OCI-LY7 (cell line): ENCODE results near the gene CRIP2. TPM values are rescaled to one million over a fixed set of nuclear protein-coding genes. Genes with fewer than 3 reads are reported as not detected.

Experiments
- BruUV-seq: library from RNA; stranded (reverse); fragments of 400-500 nt; replicated peaks from 2 replicates; lab custom pipeline; 2021; lab: Mats Ljungman, UMichigan
- CTCF ChIA-PET: fragments of 300-600 bp; sonication (Branson Sonifier 250); formaldehyde crosslinking; loops from one replicate; lab custom pipeline; 2022; ENCODE audit warnings: antibody characterized with exemption; ENCODE audit not compliant: unreplicated experiment; lab: Charles Lee
- POLR2A ChIA-PET: fragments of 300-600 bp; sonication (Branson Sonifier 250); formaldehyde crosslinking; loops from one replicate; lab custom pipeline; 2022; ENCODE audit warnings: antibody characterized with exemption; lab: Charles Lee
- DNase-seq: peaks from one replicate; pipeline ENCODE4 v3.0.0-alpha.2; 2015; ENCODE audit warnings: low spot score
- H2AFZ ChIP-seq: fragments of 200-600 bp; sonication (generic), shearing (Covaris generic); 2 replicates; pipeline ENCODE4 v1.6.1; 2014; ENCODE audit warnings: mild to moderate bottlenecking, antibody characterized with exemption, low read length, moderate library complexity
- H3K27ac ChIP-seq: fragments of 200-600 bp; sonication (generic); 2 replicates; pipeline ENCODE4 v1.5.1; 2014; ENCODE audit warnings: mixed run types, low read depth, mild to moderate bottlenecking, moderate library complexity, low read length, inconsistent platforms; ENCODE audit not compliant: poor library complexity, severe bottlenecking
- H3K36me3 ChIP-seq: fragments of 200-600 bp; sonication (generic); 2 replicates; pipeline ENCODE4 v1.6.1; 2014; ENCODE audit warnings: mild to moderate bottlenecking, antibody characterized with exemption, low read length, moderate library complexity, mixed read lengths; ENCODE audit not compliant: insufficient read depth
- H3K4me1 ChIP-seq: fragments of 200-600 bp; sonication (generic); 2 replicates; pipeline ENCODE4 v1.5.1; 2014; ENCODE audit warnings: mild to moderate bottlenecking, low read length; ENCODE audit not compliant: insufficient read depth, poor library complexity, severe bottlenecking
- H3K4me2 ChIP-seq: fragments of 200-600 bp; sonication (generic); 2 replicates; pipeline ENCODE4 v1.6.1; 2014; ENCODE audit warnings: mild to moderate bottlenecking, low read length
- H3K4me3 ChIP-seq: fragments of 200-600 bp; sonication (generic); 2 replicates; pipeline ENCODE4 v1.5.1; 2014; ENCODE audit warnings: mild to moderate bottlenecking, low read depth, low read length; ENCODE audit not compliant: poor library complexity, severe bottlenecking
- H3K79me2 ChIP-seq: fragments of 200-600 bp; sonication (generic); 2 replicates; pipeline ENCODE4 v1.6.1; 2016; ENCODE audit warnings: low read depth, mild to moderate bottlenecking, low read length, moderate library complexity, mixed read lengths; ENCODE audit not compliant: insufficient read depth
- H3K9me2 ChIP-seq: fragments of 200-600 bp; sonication (generic); 2 replicates; pipeline ENCODE4 v1.6.1; 2016; ENCODE audit warnings: mild to moderate bottlenecking, low read length, mixed read lengths; ENCODE audit not compliant: insufficient read depth
- H3K9me3 ChIP-seq: fragments of 200-600 bp; sonication (generic); 2 replicates; pipeline ENCODE4 v1.6.1; 2014; ENCODE audit warnings: mild to moderate bottlenecking, mixed run types, low read length, mixed read lengths
- H4K20me1 ChIP-seq: fragments of 200-600 bp; sonication (generic); 2 replicates; pipeline ENCODE4 v1.6.1; 2014; ENCODE audit warnings: mild to moderate bottlenecking, antibody characterized with exemption, low read length, moderate library complexity, mixed read lengths; ENCODE audit not compliant: insufficient read depth
- EZH2phosphoT487 ChIP-seq: fragments of 200-600 bp; sonication (generic); IDR thresholded peaks from 2 replicates; pipeline ENCODE4 v1.6.1; 2018; ENCODE audit warnings: low read depth, borderline replicate concordance, mild to moderate bottlenecking, mixed run types, antibody characterized with exemption, low read length, moderate library complexity, mixed read lengths
- intact Hi-C: fragments of 100-400 bp; cut with micrococcal nuclease; formaldehyde crosslinking; loops from one replicate; pipeline ENCODE4 v1.10.0; 2022; ENCODE audit not compliant: unreplicated experiment
- total RNA-seq, 2 experiments: library from RNA; depleted of rRNA in 1 of 2; stranded (reverse); fragments of >200 nt in 1 of 2; shearing (Covaris generic) in 1 of 2; gene quantifications; 2 replicates each; pipeline ENCODE4 v1.2.3, GENCODE V29; 2014 to 2022
- TF ChIP-seq, protein P1 (sequence below): fragments of 200-600 bp; sonication (generic); conservative IDR thresholded peaks from 2 replicates; pipeline ENCODE4 v1.5.1; 2014; ENCODE audit warnings: mild to moderate bottlenecking, antibody characterized with exemption, low read length, moderate library complexity, mixed read lengths

CRIP2 gene
- total RNA-seq, 2 experiments from 2014 or later = not detected

DNA sequence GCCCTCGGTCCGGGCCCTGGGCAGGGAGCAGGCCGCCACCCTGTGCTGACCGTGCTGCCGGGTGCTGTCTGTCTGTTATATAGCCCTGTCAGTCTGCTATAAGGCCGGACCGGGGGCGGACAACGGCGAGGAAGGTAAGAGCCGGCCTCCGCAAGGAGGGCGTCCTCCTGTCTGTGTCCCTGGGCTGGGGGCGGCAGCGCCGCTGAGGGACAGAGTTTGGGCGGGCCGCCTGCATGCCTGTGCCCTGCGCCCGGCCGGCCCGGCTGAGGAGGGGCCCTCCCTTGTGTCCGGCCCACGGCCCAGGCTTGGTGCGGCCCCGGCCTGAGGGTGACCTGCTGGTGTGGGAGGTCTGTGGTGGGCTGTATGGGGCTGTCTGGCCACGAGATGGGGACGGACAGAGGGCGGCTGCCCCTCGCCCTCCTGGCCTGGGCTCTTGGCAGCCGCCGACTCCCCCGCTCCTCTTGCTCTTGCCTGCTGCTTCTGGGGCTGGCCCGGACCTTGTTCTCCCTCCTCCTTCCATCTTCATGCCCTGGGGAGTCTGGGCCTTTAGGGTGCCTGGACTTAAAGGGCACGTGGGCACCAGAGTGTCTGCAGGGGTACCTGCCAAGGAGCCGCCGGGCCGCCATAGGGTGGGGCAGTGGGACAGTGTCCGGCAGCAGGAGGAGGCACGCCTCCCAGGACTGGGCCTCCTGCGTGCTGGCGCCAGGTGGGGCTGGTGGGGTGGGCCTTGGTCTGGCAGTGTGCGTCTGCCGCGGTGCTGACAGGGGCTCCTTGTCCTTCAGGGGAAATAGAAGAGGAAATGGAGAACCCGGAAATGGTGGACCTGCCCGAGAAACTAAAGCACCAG is 25.1 kb upstream of the CRIP2 start:
- Histone ChIP-seq H3K4me2 (no peak overlapping the region), H2AFZ (no peak overlapping the region), H3K9me3 (no peaks in the 10 kb centered on the region), H3K79me2 (no peaks in the 10 kb centered on the region), H3K36me3 (peaks cover 50% of the 10 kb centered on the region), H3K9me2 (no peaks in the 10 kb centered on the region), H3K27ac (no peak overlapping the region), H4K20me1 (no peaks in the 10 kb centered on the region), H3K4me3 (no peak overlapping the region), H3K4me1 (no peaks in the 10 kb centered on the region)
- no peak for TF ChIP-seq EZH2phosphoT487
- TF ChIP-seq, protein P1, sequence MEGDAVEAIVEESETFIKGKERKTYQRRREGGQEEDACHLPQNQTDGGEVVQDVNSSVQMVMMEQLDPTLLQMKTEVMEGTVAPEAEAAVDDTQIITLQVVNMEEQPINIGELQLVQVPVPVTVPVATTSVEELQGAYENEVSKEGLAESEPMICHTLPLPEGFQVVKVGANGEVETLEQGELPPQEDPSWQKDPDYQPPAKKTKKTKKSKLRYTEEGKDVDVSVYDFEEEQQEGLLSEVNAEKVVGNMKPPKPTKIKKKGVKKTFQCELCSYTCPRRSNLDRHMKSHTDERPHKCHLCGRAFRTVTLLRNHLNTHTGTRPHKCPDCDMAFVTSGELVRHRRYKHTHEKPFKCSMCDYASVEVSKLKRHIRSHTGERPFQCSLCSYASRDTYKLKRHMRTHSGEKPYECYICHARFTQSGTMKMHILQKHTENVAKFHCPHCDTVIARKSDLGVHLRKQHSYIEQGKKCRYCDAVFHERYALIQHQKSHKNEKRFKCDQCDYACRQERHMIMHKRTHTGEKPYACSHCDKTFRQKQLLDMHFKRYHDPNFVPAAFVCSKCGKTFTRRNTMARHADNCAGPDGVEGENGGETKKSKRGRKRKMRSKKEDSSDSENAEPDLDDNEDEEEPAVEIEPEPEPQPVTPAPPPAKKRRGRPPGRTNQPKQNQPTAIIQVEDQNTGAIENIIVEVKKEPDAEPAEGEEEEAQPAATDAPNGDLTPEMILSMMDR = no peak
- POLR2A ChIA-PET = no interaction called here
- no TSS peak for BruUV-seq
- intact Hi-C loops = no loop called here
- CTCF ChIA-PET = no interaction called here
- no peak for DNase-seq

DNA sequence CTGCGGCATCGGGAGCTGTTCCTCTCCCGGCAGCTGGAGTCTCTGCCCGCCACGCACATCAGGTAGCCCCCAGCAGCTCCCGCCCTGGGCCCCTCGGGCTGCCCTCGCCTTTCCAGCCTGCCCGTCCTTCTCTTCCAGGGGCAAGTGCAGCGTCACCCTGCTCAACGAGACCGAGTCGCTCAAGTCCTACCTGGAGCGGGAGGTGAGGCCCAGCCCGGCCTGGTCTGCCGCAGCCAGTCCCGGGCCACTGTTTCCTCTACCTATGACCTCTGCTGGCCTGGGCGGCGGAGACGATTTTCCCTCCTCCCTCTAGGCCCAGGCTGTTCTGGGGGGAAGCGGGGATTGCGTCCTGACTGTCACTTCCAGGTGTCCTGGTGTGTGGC is 24.5 kb upstream of the CRIP2 start:
- Histone ChIP-seq H3K9me2 (no peaks in the 10 kb centered on the region), H3K27ac (no peak overlapping the region), H2AFZ (no peak overlapping the region), H3K4me2 (no peak overlapping the region), H3K79me2 (no peaks in the 10 kb centered on the region), H3K9me3 (no peaks in the 10 kb centered on the region), H3K4me3 (no peak overlapping the region), H3K36me3 (peaks cover 56% of the 10 kb centered on the region), H4K20me1 (no peaks in the 10 kb centered on the region), H3K4me1 (no peaks in the 10 kb centered on the region)
- intact Hi-C loops = no loop called here
- DNase-seq = no peak
- no TSS peak for BruUV-seq
- ChIA-PET CTCF (no interaction called here), POLR2A (no interaction called here)
- TF ChIP-seq EZH2phosphoT487 = no peak
- TF ChIP-seq, protein P1 = no peak
